Fibroblast of gingiva (primary cell): ENCODE results near the gene ADAP1.
"Not testable (repeated sequence)": the region's sequence is repeated elsewhere in the genome, so short reads cannot be mapped to it uniquely, and the experiment has no call there.

Source experiments
- DNase-seq: peaks from one replicate; pipeline ENCODE4 v3.0.0-alpha.2; 2011; ENCODE audit warnings: low read depth

ADAP1 gene

GRCh38 chr7:938546-939185 is 15.8 kb downstream of the ADAP1 start:
- no peak for DNase-seq

- DNase-seq, result no peak
Measured at GRCh38 chr7:937856-938484, 16.5 kb downstream of the ADAP1 start.

DNA sequence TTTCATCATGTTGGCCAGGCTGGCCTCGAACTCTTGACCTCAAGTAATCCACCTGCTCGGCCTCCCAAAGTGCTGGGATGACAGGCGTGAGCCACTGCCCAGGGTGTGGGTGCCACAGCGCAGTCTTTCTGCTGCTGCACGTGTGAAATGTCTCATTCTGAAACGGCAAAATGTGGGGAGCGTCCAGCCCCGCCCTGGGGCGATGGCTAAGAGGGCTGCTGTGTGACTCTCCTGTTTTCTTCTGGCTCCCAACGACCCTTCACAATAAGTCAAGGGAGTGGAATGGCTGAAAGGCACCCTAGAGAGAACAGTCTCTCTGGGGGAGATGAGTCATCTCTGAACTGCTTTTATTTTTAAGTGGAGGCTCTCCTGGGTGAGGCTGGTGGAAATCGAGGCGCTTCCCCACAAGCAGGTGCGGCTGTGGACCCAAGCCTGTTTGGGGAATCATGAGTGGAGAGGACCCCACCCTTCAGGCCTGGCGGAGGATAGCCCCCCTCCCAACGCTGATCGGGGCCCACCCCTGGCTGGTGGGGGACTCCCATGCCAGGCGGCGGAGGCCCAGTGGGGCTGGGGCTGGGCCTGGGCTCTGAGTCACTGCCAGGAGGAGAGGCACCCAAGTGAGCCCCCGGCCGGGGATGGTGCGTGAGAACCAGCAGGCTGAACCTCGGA is 18.0 kb downstream of the ADAP1 start:
- no peak for DNase-seq

DNA sequence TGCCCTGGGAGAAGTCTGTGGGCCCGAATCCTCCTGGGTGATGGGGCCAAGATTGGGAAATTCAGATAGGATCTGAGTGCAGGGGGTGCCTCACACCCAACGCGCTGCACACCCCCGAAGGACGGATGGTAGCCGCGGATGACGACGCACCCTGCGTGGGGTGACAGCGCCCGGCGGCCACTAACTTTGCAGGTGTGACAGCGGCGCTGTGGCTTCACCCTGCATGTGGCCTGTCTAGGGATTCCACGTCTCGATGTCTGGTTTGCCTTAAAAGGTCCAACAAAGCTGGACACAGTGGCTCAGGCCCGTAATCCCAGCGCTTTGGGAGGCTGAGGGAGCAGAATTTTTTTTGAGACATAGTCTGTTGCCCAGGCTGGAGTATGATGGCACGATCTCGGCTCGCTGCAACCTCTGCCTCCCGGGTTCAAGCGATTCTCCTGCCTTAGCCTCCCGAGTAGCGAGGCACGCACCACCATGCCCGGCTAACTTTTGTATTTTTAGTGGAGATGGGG is 18.6 kb downstream of the ADAP1 start:
- no peak for DNase-seq

DNA sequence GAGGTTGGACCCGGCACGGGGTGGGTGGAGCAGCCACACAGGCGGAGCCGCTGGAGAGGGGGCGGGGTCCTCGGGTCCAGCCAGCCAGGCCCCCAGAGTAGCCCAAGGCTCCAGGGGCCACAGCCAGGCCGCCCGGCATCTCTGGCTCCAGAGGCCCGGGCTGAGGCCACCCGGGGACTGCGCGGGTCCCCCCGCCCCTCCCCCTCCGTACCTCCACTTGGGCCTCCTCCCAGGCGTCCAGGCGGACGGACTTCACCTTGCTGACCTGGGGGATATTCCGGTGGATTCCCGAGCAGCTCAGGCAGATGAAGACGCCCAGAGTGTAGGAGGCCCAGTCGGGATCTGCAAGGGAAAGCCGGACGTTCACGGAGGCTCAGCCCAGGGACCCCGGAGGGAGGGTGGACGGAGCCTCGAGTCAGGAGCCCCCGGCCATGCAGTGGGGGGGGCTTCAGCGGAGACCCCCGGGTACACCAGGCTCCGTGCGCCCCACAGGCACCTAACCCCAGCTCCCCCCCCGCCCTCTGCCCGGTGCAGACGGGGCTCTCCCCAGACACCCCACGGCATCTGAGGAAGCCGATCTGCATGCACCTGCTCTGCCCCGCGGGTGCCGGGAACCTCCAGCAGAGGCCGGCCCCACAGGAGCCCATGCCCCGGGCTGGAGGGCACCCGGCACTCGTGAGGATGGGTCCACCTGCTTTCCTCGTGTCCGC is 19.2 kb downstream of the ADAP1 start:
- DNase-seq, result no peak

DNA sequence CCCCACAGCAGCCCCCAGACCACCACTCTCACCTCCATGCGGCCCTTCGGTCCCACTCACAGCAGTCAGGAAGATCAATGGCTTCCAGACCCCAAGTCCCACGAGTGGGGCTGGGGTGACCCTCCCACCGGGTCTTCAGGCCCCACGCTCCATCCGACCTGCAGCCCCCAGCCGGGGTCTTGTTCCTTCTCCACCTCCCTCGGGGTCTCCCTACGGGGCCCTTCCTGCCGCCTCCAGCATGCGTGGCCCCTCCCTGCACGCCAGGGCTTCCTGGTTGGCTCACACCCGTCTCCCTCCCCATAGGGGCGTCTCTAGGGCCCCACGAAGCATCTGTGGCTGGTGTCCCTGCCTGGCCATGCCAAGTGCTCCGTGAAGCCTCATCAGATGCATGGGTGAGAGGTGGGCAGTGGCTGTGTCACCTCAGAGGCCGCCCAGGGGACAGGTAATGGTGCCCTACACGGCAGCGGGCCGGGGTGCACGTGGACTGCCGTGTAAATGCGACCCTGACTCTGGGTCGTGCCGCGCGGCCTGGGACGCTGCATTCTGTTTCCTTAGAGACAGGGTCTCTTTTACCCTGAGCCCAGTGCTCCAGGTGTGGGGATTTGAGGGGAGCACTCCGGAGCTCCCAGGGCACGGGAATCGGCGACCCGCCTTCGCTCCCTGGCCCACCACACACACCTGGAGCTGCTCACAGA is 19.9 kb downstream of the ADAP1 start:
- DNase-seq, result no peak

DNA sequence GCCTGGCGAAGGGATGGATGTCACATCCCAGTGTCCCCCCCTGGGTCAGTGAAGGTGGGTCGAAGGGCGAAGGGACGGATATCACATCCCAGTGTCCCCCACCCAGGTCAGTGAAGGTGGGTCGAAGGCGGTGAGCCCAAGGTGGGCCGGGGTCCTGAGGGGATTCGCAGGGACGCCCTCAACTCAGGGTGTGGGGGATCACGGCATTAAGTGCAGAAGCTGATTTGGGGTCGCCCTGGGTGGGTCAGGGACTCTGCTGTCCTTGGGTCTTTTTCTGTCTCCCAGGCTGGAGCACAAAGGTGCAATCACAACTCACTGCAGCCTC is 21.9 kb downstream of the ADAP1 start:
- DNase-seq, result no peak

DNA sequence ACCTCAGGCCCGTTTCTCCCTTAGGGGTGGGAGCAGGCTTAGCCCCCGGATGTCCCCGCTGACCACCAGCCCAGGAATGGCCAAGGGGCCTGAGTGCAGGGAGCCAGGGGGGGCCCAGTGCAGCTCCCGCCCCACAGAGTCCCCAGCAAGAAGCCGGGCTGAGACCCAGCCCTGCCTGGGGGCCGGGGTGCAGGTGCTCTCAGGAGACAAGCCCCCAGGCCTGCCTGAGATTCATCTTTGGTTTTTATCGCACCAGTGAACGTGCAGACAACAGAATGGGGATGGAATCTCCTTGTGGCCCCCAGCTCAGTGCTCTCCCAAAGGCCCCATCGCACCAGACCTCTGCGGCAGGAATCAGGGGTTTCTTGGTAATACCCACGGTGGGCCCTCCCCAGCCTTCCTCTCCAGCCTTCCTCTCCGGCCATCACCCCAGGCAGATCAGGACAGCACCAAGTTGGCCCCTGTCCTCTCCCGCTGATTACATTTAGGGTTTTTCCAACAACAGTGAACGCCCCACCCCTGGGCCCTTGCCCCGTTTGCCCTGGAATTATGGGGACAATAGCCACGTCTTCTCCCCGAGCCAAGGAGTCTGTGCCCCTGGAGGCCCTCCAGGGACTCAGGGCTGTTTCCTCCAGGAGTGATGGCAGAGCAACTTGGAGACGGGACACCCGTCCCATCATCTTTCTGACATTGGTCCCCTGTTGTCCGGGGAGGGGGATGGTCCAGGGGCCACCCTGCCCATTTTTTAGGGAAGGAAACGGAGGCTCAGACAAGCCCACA is 22.4 kb downstream of the ADAP1 start:
- no peak for DNase-seq

- no peak for DNase-seq
Measured at GRCh38 chr7:930975-931758, 23.3 kb downstream of the ADAP1 start.

DNA sequence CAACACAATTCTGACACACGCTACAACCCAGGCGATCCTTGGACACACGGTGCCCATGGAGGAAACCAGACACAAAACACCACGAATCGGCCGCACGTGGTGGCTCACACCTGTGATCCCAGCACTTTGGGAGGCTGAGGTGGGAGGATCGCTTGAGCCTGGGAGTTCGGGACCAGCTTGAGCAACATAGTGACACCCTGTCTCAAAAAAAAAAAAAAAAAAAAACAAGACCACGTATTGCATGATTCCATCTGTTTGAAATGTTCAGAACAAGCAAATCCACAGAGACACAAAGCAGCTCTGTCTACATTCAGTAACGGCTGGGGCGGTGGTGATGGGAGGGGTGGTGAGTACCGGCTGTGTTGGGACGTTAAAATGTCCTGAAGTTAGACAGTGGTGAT is 25.2 kb downstream of the ADAP1 start:
- DNase-seq, result no peak

DNA sequence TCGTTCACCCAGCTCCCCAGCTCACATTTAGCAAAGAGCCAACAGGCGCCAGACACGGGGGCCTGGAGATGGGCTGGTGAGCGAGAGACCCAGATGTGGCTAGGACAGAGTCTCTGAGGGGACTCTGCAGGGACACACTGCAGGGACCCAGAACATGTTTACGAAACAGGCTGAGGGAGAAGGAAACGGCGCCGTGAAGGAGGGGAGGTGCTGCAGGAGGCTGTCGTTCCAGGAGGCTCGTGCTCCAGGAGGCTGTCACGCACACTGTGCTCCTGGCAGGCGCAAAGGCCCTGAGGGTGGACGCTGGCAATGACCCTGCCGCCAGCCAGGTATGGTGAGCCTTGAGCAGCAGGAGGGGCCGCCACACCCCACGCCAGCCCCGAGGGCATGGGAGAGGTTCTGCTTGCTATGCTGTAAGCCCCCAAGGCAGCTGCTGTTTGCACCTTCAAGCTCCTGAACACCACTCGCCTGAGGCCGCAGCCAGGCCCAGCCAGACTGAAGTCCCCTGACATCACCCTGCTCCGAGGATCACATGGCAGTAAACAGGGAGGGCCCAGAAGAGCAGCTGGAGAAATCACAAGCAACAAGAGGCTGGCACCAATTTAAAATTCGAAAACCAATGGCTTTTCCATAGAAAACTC is 27.3 kb downstream of the ADAP1 start:
- no peak for DNase-seq

DNA sequence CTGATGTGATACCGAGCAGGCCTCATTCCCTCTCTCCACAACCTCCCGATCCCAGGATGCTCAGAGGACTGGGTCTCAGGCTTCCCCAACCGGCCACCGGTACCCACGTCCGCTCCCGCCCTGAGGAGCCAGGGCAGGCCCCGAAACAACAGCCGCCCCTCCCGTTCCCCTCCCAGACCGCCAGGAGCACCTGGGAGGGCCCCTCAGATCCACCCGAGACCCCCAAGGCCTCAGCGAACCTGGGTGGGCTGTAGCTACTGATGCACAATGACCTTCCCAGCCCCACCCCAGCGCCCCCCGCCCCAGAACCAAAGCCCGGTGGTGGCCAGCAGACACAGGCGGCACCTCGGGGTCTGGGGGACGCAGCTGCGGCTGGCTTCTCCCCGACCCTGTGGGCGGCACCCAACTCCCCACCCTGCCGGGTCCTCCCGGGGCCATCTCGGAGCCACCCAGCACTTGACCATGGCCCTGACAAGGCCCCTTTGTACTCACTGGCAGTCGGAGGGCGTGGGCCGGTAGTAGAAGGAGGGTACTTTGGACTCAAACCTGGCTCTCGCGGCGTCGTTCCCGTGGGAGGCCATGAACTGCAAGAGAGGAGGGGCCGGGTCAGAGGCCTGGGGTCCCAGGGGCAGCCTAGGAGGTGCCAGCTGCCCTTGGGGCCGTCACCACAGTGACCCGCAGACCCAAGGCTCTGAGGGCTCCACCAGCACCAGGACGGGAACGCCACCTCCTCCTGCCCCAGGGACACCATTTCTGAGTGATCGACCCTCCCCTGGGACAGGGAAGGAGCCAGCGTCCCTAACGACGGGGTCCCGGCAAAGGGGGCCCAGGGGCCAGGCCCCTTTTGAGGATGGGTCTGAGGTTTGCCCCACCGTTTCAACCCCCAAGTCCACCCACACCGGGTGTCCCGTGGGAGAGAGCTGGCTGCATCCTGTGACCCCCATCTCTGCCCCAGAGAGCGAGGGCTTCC is 28.1 kb downstream of the ADAP1 start:
- no peak for DNase-seq

GRCh38 chr7:925601-926000 is 28.9 kb downstream of the ADAP1 start:
- DNase-seq, result no peak

DNA sequence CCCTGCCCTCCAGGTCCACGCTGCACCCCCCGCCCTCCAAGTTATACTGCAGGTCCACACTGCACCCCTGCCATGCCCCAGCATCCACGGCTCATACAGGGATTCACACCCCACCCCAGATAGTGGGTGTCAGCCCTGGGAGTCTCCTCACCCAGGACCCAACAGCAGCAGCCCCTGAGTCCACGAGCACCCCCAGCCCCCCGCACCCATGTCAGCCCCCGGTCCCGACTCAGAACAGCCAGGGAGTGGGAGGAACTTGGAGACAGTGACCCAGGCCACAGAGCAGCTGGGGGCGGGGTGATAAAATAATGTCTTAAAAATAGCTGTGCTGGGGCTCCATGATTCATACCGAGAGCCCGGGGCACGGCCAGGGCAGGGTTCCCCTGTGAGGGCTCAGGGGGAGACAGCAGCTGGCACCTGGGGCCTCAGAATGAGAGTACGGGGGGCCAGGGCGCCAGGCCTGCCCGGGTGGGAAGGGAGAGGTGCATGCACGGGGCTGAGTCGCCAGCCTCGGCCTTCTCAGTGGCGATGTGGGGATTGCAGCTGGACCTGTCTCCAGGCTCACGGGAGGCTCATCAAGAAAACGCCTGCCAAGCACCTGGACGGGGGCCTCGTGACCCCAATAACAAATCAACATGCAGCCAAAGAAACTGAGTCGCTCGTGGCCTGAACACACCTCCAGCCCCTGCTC is 29.8 kb downstream of the ADAP1 start:
- no peak for DNase-seq

- DNase-seq, result not testable (repeated sequence)
Measured at GRCh38 chr7:924042-924441, 30.4 kb downstream of the ADAP1 start.

- no peak for DNase-seq
Measured at GRCh38 chr7:923108-924041, 31.1 kb downstream of the ADAP1 start.
